ENCODE results near the gene RBAK. TPM values are rescaled to one million over a fixed set of nuclear protein-coding genes. Genes with fewer than 3 reads are reported as not detected.

The RBAK gene
- 6.8 and 7.7 TPM in 2 replicates for total RNA-seq

DNA sequence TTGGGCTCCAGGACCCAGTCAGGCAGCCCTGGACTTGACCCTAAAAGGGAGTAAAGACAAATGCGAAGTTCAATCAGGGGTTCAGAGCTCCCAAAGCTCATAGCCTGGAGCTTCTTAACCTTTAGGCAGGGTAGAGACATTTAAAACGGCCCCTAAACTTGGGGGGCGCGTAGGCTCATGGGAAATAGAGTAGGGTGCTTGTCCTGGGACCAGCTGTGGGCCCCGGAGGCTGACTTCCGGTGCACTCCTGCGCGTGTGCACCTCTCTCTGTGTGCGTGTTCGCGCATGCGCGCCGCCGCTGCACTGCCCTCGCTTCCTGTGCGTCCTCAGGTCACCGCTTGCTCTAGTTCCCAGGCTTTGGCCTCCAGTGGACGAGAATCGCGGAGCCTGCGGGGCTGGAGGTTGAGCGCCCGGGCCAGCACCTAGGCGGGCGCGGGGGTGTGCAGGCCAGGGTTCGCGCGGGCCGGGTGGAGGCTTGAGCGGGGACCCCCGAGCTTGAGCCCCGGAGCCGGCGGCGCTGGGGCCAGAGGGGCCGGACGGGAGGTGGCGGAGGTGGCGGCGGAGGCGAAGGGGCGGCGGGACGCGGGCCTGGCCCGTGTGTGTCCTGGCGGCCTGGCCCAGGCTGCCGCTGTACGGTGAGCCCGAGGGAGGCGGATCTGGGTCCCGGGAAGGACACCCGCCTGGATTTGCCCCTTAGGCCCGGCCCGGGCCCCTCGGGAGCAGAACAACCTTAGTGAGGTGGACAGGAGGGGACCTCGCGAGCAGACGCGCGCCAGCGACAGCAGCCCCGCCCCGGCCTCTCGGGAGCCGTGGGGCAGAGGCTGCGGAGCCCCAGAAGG is at the start of gene RBAK:
Gene RBAK (plus strand): TSS at position 303 of the 839 bp plus-strand sequence. CDS start 2,217 bp downstream, outside the sequence.

Other genes starting within 250 kb of the RBAK start
- under 0.01 and 0.15 TPM in 2 replicates for gene PAPOLB, start 183.8 kb upstream of the RBAK start, total RNA-seq
- 1.2 and 1.3 TPM in 2 replicates for gene RADIL, start 162.1 kb upstream of the RBAK start, total RNA-seq
- not detected in 2 replicates for gene MMD2, start 86.7 kb upstream of the RBAK start, total RNA-seq
- gene WIPI2, start 144.4 kb downstream of the RBAK start, total RNA-seq: 73.2 and 78.7 TPM in 2 replicates
- 1.7 and 7.1 TPM in 2 replicates for gene SLC29A4, start 237.1 kb downstream of the RBAK start, total RNA-seq